RWPE2 (cell line): ENCODE measurements around the gene SEMA3E.

ENCODE experiments used
- ATAC-seq: fragments of 200-7000 bp; cut with Tn5 transposase; 3 replicates; pipeline ENCODE4 v1.9.1; 2021; ENCODE audit warnings: low read depth
- DNase-seq: peaks from one replicate; pipeline ENCODE4 v3.0.0-alpha.2; 2020; ENCODE audit warnings: low spot score
- H3K27ac ChIP-seq: fragments of 450-650 bp; 2 replicates; pipeline ENCODE4 v1.5.1; 2017; ENCODE audit warnings: mild to moderate bottlenecking; ENCODE audit not compliant: poor library complexity, severe bottlenecking
- H3K27me3 ChIP-seq: fragments of 250-450 bp; sonication (Bioruptor Pico); 2 replicates; pipeline ENCODE4 v1.5.1; 2021; ENCODE audit warnings: mild to moderate bottlenecking, moderate library complexity; ENCODE audit not compliant: insufficient read depth, poor library complexity, severe bottlenecking
- H3K36me3 ChIP-seq: fragments of 250-450 bp; sonication (Bioruptor Pico); 2 replicates; pipeline ENCODE4 v1.5.1; 2020; ENCODE audit warnings: low read depth, mild to moderate bottlenecking, moderate library complexity
- H3K4me1 ChIP-seq: fragments of 250-450 bp; sonication (Bioruptor Pico); 2 replicates; pipeline ENCODE4 v1.5.1; 2021; ENCODE audit warnings: mild to moderate bottlenecking, moderate library complexity; ENCODE audit not compliant: insufficient read depth, poor library complexity, severe bottlenecking
- H3K4me3 ChIP-seq: fragments of 250-450 bp; sonication (Bioruptor Pico); 2 replicates; pipeline ENCODE4 v1.5.1; 2021; ENCODE audit warnings: mild to moderate bottlenecking, moderate library complexity; ENCODE audit not compliant: severe bottlenecking
- H3K9me3 ChIP-seq: fragments of 250-450 bp; sonication (Bioruptor Pico); 2 replicates; pipeline ENCODE4 v1.5.1; 2021; ENCODE audit warnings: mild to moderate bottlenecking, moderate library complexity; ENCODE audit not compliant: severe bottlenecking
- CTCF ChIP-seq: fragments of 450-650 bp; IDR thresholded peaks from one replicate; pipeline ENCODE4 v1.5.1; 2017; ENCODE audit warnings: mild to moderate bottlenecking, moderate library complexity; ENCODE audit not compliant: poor library complexity, severe bottlenecking

SEMA3E gene

DNA sequence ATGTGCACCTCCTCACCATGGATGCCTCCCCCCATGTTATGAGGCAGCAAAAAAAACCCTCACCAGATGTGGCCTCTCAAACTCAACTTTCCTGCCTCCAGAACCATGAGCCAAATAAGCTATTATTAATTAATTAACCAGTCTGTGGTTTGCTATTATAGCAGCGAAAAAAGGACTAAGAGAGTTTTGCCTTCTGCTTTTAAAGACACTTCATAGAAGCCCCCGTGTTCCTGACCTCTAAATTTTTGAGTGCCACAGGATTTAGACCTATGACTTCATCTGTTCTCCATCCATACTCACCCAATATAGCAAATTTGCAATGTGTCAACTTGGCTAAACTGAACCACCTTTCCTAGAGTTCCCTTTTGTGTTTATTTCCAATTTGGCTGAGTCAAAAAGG is 9.2 kb upstream of the SEMA3E start:
- Histone ChIP-seq H3K27ac (no peak overlapping the region), H3K36me3 (no peaks in the 10 kb centered on the region), H3K4me1 (no peaks in the 10 kb centered on the region), H3K4me3 (no peak overlapping the region), H3K9me3 (no peaks in the 10 kb centered on the region), H3K27me3 (peaks cover 5% of the 10 kb centered on the region)
- ATAC-seq (no peak), DNase-seq (no peak)
- no peak for TF ChIP-seq CTCF

- Histone ChIP-seq H3K9me3 (no peaks in the 10 kb centered on the region), H3K27ac (no peak overlapping the region), H3K36me3 (no peaks in the 10 kb centered on the region), H3K4me1 (no peaks in the 10 kb centered on the region), H3K4me3 (no peak overlapping the region), H3K27me3 (peaks cover 5% of the 10 kb centered on the region)
- peak; percentile 97 for TF ChIP-seq CTCF
- DNase-seq = no peak
- ATAC-seq = no peak
These were observed 7.1 kb upstream of the SEMA3E start for GRCh38 chr7:83655951-83656556.

GRCh38 chr7:83652481-83652880 is 3.5 kb upstream of the SEMA3E start:
- Histone ChIP-seq H3K4me1 (no peaks in the 10 kb centered on the region), H3K36me3 (no peaks in the 10 kb centered on the region), H3K4me3 (no peak overlapping the region), H3K9me3 (no peaks in the 10 kb centered on the region), H3K27me3 (peaks cover 5% of the 10 kb centered on the region), H3K27ac (no peak overlapping the region)
- no peak for TF ChIP-seq CTCF
- ATAC-seq (no peak), DNase-seq (no peak)

DNA sequence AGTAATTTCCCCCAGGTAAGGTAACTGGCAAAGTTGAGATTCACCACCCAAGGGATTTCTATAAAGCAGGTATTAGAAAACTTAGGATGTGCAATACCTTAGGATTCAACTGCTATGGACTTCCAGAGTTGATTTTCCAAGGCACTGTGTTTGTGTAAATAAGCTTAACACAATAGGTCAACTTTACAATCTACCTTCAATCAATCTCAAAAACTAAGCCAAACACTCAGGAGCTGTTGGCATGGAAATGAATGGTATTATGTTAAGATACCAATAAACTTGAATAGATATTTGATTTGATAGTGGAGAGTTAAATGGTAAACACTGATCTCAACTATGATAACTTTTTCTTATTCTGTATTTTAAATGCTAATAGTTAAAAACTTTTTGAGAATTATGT is 762 bp upstream of the SEMA3E start:
- no peak overlapping the region for H3K4me3 ChIP-seq
- no peak overlapping the region for H3K27ac ChIP-seq
- H3K9me3 ChIP-seq = no peaks in the 10 kb centered on the region
- H3K36me3 ChIP-seq = no peaks in the 10 kb centered on the region
- no peak for TF ChIP-seq CTCF
- H3K4me1 ChIP-seq = no peaks in the 10 kb centered on the region
- ATAC-seq (no peak), DNase-seq (no peak)
- H3K27me3 ChIP-seq = no peaks in the 10 kb centered on the region

DNA sequence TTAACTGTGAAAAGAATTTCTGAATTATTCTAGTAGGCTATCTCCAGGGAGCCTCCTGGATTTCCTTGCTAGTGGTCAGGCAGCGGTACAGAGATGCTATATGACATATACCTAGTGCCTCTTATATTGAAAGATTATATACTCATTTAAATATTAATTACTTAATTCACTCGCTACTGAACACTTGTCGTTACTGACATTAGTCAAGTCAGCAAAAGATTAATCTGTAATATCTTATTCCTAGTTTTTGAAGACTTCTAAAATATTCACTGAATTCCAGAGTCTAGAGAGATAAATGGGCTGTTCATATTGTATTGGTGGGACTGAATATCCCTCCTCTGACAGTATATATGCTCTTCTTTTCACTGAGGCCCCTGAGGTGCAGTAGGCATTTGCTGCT is 2.9 kb downstream of the SEMA3E start:
- Histone ChIP-seq H3K27ac (no peak overlapping the region), H3K36me3 (no peaks in the 10 kb centered on the region), H3K4me3 (no peak overlapping the region), H3K27me3 (no peaks in the 10 kb centered on the region), H3K4me1 (no peaks in the 10 kb centered on the region), H3K9me3 (no peaks in the 10 kb centered on the region)
- TF ChIP-seq CTCF = no peak
- DNase-seq (no peak), ATAC-seq (no peak)
